Neuronal stem cell (in vitro differentiated cells): Measurements from ENCODE around the gene IL1RN.

Experiments
- DNase-seq: peaks from one replicate; pipeline ENCODE4 v3.0.0-alpha.2; 2013; ENCODE audit warnings: low spot score
- H2AFZ ChIP-seq: one replicate; pipeline ENCODE4 v1.6.1; 2013; ENCODE audit warnings: mild to moderate bottlenecking, low read length, inconsistent platforms
- H2AK5ac ChIP-seq: 2 replicates; pipeline ENCODE4 v1.6.1; 2013; ENCODE audit warnings: low read depth, mild to moderate bottlenecking, inconsistent platforms, low read length, moderate library complexity, mixed read lengths
- H2BK120ac ChIP-seq: 2 replicates; pipeline ENCODE4 v1.6.1; 2013; ENCODE audit warnings: low read depth, mild to moderate bottlenecking, inconsistent platforms, low read length, moderate library complexity, mixed read lengths
- H2BK12ac ChIP-seq: one replicate; pipeline ENCODE4 v1.6.1; 2013; ENCODE audit warnings: low read length, inconsistent platforms
- H2BK15ac ChIP-seq: 2 replicates; pipeline ENCODE4 v1.6.1; 2013; ENCODE audit warnings: mild to moderate bottlenecking, low read length, inconsistent platforms, mixed read lengths
- H2BK5ac ChIP-seq: one replicate; pipeline ENCODE4 v1.6.1; 2013; ENCODE audit warnings: inconsistent platforms, mild to moderate bottlenecking, low read length, moderate library complexity
- H3K14ac ChIP-seq: one replicate; pipeline ENCODE4 v1.6.1; 2013; ENCODE audit warnings: low read length, inconsistent platforms
- H3K18ac ChIP-seq: 2 replicates; pipeline ENCODE4 v1.6.1; 2013; ENCODE audit warnings: low read length, inconsistent platforms
- H3K23ac ChIP-seq: 2 replicates; pipeline ENCODE4 v1.6.1; 2013; ENCODE audit warnings: low read depth, mild to moderate bottlenecking, mixed read lengths, low read length, inconsistent platforms; ENCODE audit not compliant: poor library complexity
- H3K27ac ChIP-seq: replicated peaks from 3 replicates; pipeline ENCODE4 v1.5.1; 2013; ENCODE audit warnings: low read length, inconsistent platforms
- H3K27me3 ChIP-seq, 3 experiments: 2 replicates each; pipeline ENCODE4 v1.6.1; 2013; ENCODE audit warnings: low read length in 3 of 3, mild to moderate bottlenecking in 2 of 3, inconsistent platforms in 1 of 3, low read depth in 1 of 3, mixed read lengths in 1 of 3, moderate library complexity in 1 of 3; ENCODE audit not compliant: control insufficient read depth in 3 of 3, insufficient read depth in 3 of 3
- H3K36me3 ChIP-seq, 2 donors: replicated peaks in 1 of 2; 2 replicates each; pipeline ENCODE4 v1.6.1; 2013; ENCODE audit warnings: low read length in 2 of 2; ENCODE audit not compliant: control insufficient read depth in 2 of 2, insufficient read depth in 2 of 2
- H3K4ac ChIP-seq: 2 replicates; pipeline ENCODE4 v1.6.1; 2013; ENCODE audit warnings: inconsistent platforms, mild to moderate bottlenecking, low read length, moderate library complexity
- H3K4me1 ChIP-seq, 2 donors: 1 replicate in 1 of 2; 2 replicates in 1 of 2; pipeline ENCODE4 v1.6.1; 2013; ENCODE audit warnings: low read length in 2 of 2, low read depth in 1 of 2; ENCODE audit not compliant: control insufficient read depth in 2 of 2, insufficient read depth in 1 of 2
- H3K4me2 ChIP-seq: one replicate; pipeline ENCODE4 v1.6.1; 2013; ENCODE audit warnings: mild to moderate bottlenecking, low read length, inconsistent platforms; ENCODE audit not compliant: insufficient read depth, poor library complexity, severe bottlenecking
- H3K4me3 ChIP-seq, 2 donors: 2 replicates each; pipeline ENCODE4 v1.5.1; 2013; ENCODE audit warnings: low read length in 2 of 2, mild to moderate bottlenecking in 2 of 2, inconsistent platforms in 1 of 2, moderate library complexity in 1 of 2
- H3K79me1 ChIP-seq: one replicate; pipeline ENCODE4 v1.6.1; 2013; ENCODE audit warnings: low read depth, mild to moderate bottlenecking, inconsistent platforms, low read length, moderate library complexity
- H3K9ac ChIP-seq: one replicate; pipeline ENCODE4 v1.6.1; 2013; ENCODE audit warnings: mild to moderate bottlenecking, low read depth, low read length, inconsistent platforms; ENCODE audit not compliant: poor library complexity
- H3K9me3 ChIP-seq, 2 donors: replicated peaks in 1 of 2; 2 replicates each; pipeline versions ENCODE3 to v1.6.1; 2013; ENCODE audit warnings: low read length in 2 of 2, mild to moderate bottlenecking in 2 of 2, inconsistent platforms in 1 of 2, low read depth in 1 of 2, mixed read lengths in 1 of 2, moderate library complexity in 1 of 2; ENCODE audit not compliant: control insufficient read depth in 2 of 2, insufficient read depth in 1 of 2
- H4K8ac ChIP-seq: one replicate; pipeline ENCODE4 v1.6.1; 2013; ENCODE audit warnings: low read depth, mild to moderate bottlenecking, inconsistent platforms, low read length, moderate library complexity
- H4K91ac ChIP-seq: one replicate; pipeline ENCODE4 v1.6.1; 2013; ENCODE audit warnings: low read length, low read depth, mild to moderate bottlenecking, inconsistent platforms; ENCODE audit not compliant: poor library complexity
- WGBS, 2 donors: extraction: QIAGEN DNeasy Blood & Tissue Kit; methylation state at CpG; one replicate each; pipeline ENCODE4 v1.1.7; 2013; ENCODE audit warnings: missing lambda C conversion rate in 2 of 2, mixed read lengths in 1 of 2; ENCODE audit not compliant: insufficient read length in 2 of 2, insufficient replicate concordance in 1 of 2; ENCODE audit errors: extremely low coverage in 2 of 2; 5-methylcytosine and 5-hydroxymethylcytosine counted together

Gene IL1RN

GRCh38 chr2:113119111-113119510, 8.3 kb upstream of the IL1RN start:
- Histone ChIP-seq H3K27ac (no peak overlapping the region), H2AK5ac (no peak overlapping the region), H3K9ac (no peak overlapping the region), H4K8ac (no peak overlapping the region), H2BK15ac (no peak overlapping the region), H3K9me3 (no peaks in the 10 kb centered on the region), H2BK5ac (no peak overlapping the region), H3K4ac (no peak overlapping the region), H2AFZ (no peak overlapping the region), H3K36me3 (no peaks in the 10 kb centered on the region), H3K79me1 (no peaks in the 10 kb centered on the region), H3K14ac (no peak overlapping the region), H2BK120ac (no peak overlapping the region), H3K18ac (no peak overlapping the region), H3K4me1 (no peaks in the 10 kb centered on the region), H3K4me2 (no peak overlapping the region), H2BK12ac (no peak overlapping the region), H3K27me3 (peaks cover 0 to 35% (median 0%) of the 10 kb centered on the region in 3 experiments), H3K4me3 (no peak overlapping the region), H4K91ac (no peak overlapping the region), H3K23ac (no peak overlapping the region)
- no CpG with 5 or more reads among the region's 2 CpGs for WGBS, 2 donors
- DNase-seq, result no peak

DNA sequence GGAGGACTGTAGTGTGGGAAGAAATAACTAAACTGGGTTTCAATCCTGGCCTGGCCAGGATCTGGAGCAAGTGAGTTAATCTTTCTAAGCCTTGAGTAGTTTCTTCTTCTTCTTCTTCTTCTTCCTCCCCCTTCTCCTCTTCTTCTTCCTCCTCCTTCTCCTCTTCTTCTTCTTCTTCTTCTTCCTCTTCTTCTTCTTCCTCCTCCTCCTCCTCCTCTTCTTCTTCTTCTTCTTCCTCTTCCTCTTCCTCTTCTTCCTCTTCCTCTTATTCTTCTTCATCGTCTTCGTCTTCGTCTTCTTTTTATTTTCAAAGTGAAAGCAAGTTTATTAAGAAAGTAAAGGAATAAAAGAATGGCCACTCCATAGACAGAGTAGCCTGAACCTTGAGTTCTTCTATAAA, 6.5 kb upstream of the IL1RN start:
- Histone ChIP-seq H4K91ac (no peak overlapping the region), H2BK5ac (no peak overlapping the region), H3K23ac (no peak overlapping the region), H2BK12ac (no peak overlapping the region), H3K27ac (no peak overlapping the region), H3K14ac (no peak overlapping the region), H3K9ac (no peak overlapping the region), H3K4me2 (no peak overlapping the region), H3K4me3 (no peak overlapping the region), H3K27me3 (peaks cover 0 to 35% (median 0%) of the 10 kb centered on the region in 3 experiments), H3K4ac (no peak overlapping the region), H4K8ac (no peak overlapping the region), H2AK5ac (no peak overlapping the region), H2BK15ac (no peak overlapping the region), H2AFZ (no peak overlapping the region), H3K18ac (no peak overlapping the region), H3K4me1 (no peaks in the 10 kb centered on the region), H2BK120ac (no peak overlapping the region), H3K36me3 (no peaks in the 10 kb centered on the region), H3K79me1 (no peaks in the 10 kb centered on the region), H3K9me3 (no peaks in the 10 kb centered on the region)
- WGBS, 2 donors, result no CpG with 5 or more reads among the region's 3 CpGs
- DNase-seq, result no peak

DNA sequence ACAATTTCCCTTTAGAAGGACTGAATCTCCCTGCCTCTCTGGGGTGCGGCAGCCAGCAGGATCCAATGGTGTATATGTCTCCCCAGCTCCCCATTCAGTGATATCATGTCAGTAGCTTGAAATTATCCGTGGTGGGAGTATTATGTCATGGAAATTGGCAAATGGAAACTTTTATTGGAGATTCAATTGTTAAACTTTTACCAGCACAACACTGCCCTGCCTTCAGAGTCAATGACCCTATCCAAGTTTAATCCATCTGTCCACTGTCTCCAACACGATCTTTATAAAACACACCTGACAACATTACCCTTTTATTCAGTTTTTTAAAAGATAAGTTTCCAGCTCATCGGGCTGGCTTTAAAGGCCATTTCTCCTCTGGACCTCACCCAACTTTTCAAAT, 5.0 kb upstream of the IL1RN start:
- H3K4ac ChIP-seq, result no peak overlapping the region
- no peak overlapping the region for H2BK15ac ChIP-seq
- no peak overlapping the region for H4K8ac ChIP-seq
- no peak overlapping the region for H3K14ac ChIP-seq
- no peak overlapping the region for H3K18ac ChIP-seq
- no peaks in the 10 kb centered on the region for H3K4me1 ChIP-seq
- no peak overlapping the region for H3K23ac ChIP-seq
- no peak overlapping the region for H2BK120ac ChIP-seq
- no peak overlapping the region for H3K27ac ChIP-seq
- no peak overlapping the region for H3K4me3 ChIP-seq
- no CpG with 5 or more reads among the region's 4 CpGs for WGBS, 2 donors
- no peaks in the 10 kb centered on the region for H3K79me1 ChIP-seq
- H3K9me3 ChIP-seq, result no peaks in the 10 kb centered on the region
- no peak overlapping the region for H3K4me2 ChIP-seq
- H3K36me3 ChIP-seq, result no peaks in the 10 kb centered on the region
- no peak overlapping the region for H3K9ac ChIP-seq
- no peak overlapping the region for H2AFZ ChIP-seq
- H2AK5ac ChIP-seq, result no peak overlapping the region
- peaks cover 0 to 39% (median 0%) of the 10 kb centered on the region in 3 experiments for H3K27me3 ChIP-seq
- no peak overlapping the region for H2BK12ac ChIP-seq
- no peak overlapping the region for H4K91ac ChIP-seq
- no peak for DNase-seq
- no peak overlapping the region for H2BK5ac ChIP-seq

DNA sequence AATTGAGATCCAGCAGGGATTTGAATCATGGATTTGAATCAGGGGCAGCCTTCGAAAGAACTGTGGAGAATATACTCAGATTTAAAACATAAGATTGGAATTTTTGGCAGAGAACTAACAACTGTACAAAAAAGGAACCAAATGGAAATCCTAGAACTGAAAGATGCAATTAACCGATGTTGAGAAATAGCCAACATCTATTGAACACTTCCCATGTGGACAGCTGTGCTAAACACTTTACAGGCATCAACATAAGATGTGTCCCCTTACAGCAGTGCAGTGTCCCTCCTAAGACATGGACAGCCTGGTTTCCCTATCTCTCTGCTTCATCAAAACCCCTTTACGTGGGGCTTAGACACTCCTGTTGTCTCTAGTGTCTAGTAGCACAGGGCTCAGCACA, 3.7 kb upstream of the IL1RN start:
- Histone ChIP-seq H2BK15ac (no peak overlapping the region), H2AFZ (no peak overlapping the region)
- DNase-seq, result no peak

More for the DNA sequence above, 3.7 kb upstream of the IL1RN start:
- Histone ChIP-seq H3K23ac (no peak overlapping the region), H2BK120ac (no peak overlapping the region), H3K79me1 (no peaks in the 10 kb centered on the region), H3K4me2 (no peak overlapping the region), H3K4me3 (no peak overlapping the region), H4K91ac (no peak overlapping the region), H2BK12ac (no peak overlapping the region), H3K9ac (no peak overlapping the region), H3K4me1 (no peaks in the 10 kb centered on the region), H3K14ac (no peak overlapping the region), H2AK5ac (no peak overlapping the region), H3K36me3 (no peaks in the 10 kb centered on the region), H2BK5ac (no peak overlapping the region), H3K27ac (no peak overlapping the region), H4K8ac (no peak overlapping the region), H3K27me3 (peaks cover 0 to 45% (median 0%) of the 10 kb centered on the region in 3 experiments), H3K18ac (no peak overlapping the region), H3K4ac (no peak overlapping the region), H3K9me3 (no peaks in the 10 kb centered on the region)
- WGBS, 2 donors, result no CpG with 5 or more reads among the region's 3 CpGs
